Measurements from ENCODE around the gene NPTX1.

The NPTX1 gene

DNA sequence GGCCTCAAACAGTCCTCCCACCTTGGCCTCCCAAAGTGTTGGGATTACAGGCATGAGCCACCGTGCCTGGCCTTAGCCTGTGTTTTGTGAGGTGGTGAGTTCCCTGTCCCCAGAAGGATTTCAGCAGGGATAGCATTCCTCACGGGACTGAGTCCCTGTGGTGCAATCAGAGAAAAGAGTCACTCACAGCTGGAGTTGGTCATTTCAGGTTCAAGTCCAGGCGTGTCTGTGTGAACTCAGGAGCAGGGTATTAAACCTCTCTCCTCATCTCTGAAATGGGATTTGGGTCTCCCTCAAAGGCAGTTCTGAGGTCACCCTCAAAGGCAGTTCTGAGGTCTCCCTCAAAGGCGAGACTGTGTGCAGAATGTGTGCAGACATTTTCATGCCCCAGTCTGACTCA, 28.6 kb downstream of the NPTX1 start:
- no peaks in the 10 kb centered on the region for H4K20me1 ChIP-seq (ENCODE audit: low read depth, low read length)

DNA sequence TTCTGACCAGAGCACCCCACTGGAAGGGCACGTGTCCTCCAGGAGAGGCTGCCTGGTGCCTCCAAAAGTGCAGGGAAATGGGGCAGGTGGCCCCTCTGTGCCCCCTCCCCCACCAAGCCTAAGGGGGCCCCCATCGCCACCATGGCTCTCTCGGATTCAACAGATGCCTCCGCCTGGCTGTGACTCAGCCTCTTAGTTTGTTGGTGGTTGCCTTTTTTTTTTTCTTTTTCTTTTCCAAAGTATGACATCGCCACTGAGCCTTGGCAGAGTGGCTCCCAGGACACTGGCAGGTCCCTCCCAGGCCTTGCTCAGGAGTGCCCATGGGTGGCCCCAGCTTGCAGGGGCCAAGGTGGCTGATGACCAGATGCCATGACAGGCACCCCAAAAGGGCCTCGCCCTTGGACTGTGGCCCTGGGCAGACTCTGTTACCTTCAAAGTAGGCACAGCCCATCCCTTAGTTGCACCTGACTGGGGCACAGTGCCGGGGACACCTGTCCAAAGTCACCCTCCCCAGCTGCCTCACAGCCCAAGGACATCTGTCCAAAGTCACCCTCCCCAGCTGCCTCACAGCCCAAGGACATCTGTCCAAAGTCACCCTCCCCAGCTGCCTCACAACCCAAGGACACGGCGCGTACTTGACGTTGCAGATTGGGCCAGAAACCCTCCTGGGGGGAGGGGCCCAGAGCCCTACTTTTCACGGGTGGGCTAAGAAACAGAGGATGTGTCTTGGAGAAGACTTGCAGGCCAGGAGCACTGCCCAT, 29.6 kb downstream of the NPTX1 start:
- H3K9ac ChIP-seq (ENCODE audit: low read length) = no peak overlapping the region
- no peaks in the 10 kb centered on the region for H3K36me3 ChIP-seq (ENCODE audit: low read length)
- H2AFZ ChIP-seq (ENCODE audit: low read depth, low read length, severe bottlenecking) = no peak overlapping the region
- no peaks in the 10 kb centered on the region for H3K27me3 ChIP-seq (ENCODE audit: low read length)
- no peaks in the 10 kb centered on the region for H3K79me2 ChIP-seq (ENCODE audit: insufficient read depth, low read length)
- H3K9me2 ChIP-seq (replicated peaks; ENCODE audit: insufficient read depth, low read length) = no peaks in the 10 kb centered on the region
- no peak overlapping the region for H3K4me2 ChIP-seq (ENCODE audit: low read depth, low read length, poor library complexity, severe bottlenecking)
- TF ChIP-seq, protein P1, sequence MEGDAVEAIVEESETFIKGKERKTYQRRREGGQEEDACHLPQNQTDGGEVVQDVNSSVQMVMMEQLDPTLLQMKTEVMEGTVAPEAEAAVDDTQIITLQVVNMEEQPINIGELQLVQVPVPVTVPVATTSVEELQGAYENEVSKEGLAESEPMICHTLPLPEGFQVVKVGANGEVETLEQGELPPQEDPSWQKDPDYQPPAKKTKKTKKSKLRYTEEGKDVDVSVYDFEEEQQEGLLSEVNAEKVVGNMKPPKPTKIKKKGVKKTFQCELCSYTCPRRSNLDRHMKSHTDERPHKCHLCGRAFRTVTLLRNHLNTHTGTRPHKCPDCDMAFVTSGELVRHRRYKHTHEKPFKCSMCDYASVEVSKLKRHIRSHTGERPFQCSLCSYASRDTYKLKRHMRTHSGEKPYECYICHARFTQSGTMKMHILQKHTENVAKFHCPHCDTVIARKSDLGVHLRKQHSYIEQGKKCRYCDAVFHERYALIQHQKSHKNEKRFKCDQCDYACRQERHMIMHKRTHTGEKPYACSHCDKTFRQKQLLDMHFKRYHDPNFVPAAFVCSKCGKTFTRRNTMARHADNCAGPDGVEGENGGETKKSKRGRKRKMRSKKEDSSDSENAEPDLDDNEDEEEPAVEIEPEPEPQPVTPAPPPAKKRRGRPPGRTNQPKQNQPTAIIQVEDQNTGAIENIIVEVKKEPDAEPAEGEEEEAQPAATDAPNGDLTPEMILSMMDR (IDR thresholded peaks at IDR 0.05; ENCODE audit: insufficient read depth, low read length, poor library complexity, severe bottlenecking) = no peak
- no peak for TF ChIP-seq EZH2phosphoT487 (conservative IDR thresholded peaks at IDR 0.05; ENCODE audit: low read length)
- no peaks in the 10 kb centered on the region for H3F3A ChIP-seq (ENCODE audit: insufficient read depth)
- H4K20me1 ChIP-seq (ENCODE audit: low read depth, low read length) = no peaks in the 10 kb centered on the region
- H3K4me3 ChIP-seq (ENCODE audit: insufficient read depth, low read length, poor library complexity, severe bottlenecking) = no peak overlapping the region
- no peaks in the 10 kb centered on the region for H3K9me3 ChIP-seq (ENCODE audit: insufficient read depth, low read length)
- H3K27ac ChIP-seq (ENCODE audit: low read depth, low read length) = no peak overlapping the region

More for the DNA sequence above, 28.6 kb downstream of the NPTX1 start:
- H3K79me2 ChIP-seq (ENCODE audit: insufficient read depth, low read length) = no peaks in the 10 kb centered on the region
- TF ChIP-seq EZH2phosphoT487 (conservative IDR thresholded peaks at IDR 0.05; ENCODE audit: low read length) = no peak
- TF ChIP-seq, protein P1 (IDR thresholded peaks at IDR 0.05; ENCODE audit: insufficient read depth, low read length, poor library complexity, severe bottlenecking) = no peak
- H3K9ac ChIP-seq (ENCODE audit: low read length) = no peak overlapping the region
- H3F3A ChIP-seq (ENCODE audit: insufficient read depth) = no peaks in the 10 kb centered on the region
- H3K4me3 ChIP-seq (ENCODE audit: insufficient read depth, low read length, poor library complexity, severe bottlenecking) = no peak overlapping the region
- no peaks in the 10 kb centered on the region for H3K36me3 ChIP-seq (ENCODE audit: low read length)
- H3K4me2 ChIP-seq (ENCODE audit: low read depth, low read length, poor library complexity, severe bottlenecking) = no peak overlapping the region
- H3K9me2 ChIP-seq (replicated peaks; ENCODE audit: insufficient read depth, low read length) = no peaks in the 10 kb centered on the region
- no peak overlapping the region for H3K27ac ChIP-seq (ENCODE audit: low read depth, low read length)
- no peak overlapping the region for H2AFZ ChIP-seq (ENCODE audit: low read depth, low read length, severe bottlenecking)
- no peaks in the 10 kb centered on the region for H3K27me3 ChIP-seq (ENCODE audit: low read length)
- no peaks in the 10 kb centered on the region for H3K9me3 ChIP-seq (ENCODE audit: insufficient read depth, low read length)

DNA sequence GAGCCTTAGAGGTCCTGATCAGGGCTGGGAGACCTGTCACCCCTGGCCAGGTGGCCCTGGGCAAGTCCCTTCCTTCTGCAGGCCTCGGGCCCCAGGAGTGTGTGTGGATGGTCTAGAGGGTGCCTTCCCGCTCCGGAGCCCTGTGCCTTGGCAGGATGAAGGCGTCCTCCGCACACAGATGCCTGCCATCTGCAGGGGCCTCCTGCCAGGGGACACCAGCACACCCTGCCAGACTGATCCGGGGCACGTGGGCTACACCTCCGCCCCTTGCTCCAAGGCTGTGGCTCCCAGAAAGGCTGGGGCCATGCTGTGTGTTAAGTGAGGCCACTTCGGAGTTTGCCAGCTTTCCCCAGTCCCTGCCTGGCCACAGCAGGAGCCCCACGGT, 30.7 kb downstream of the NPTX1 start:
- H3K9me3 ChIP-seq (ENCODE audit: insufficient read depth, low read length) = no peaks in the 10 kb centered on the region
- no peaks in the 10 kb centered on the region for H3K9me2 ChIP-seq (replicated peaks; ENCODE audit: insufficient read depth, low read length)
- no peaks in the 10 kb centered on the region for H4K20me1 ChIP-seq (ENCODE audit: low read depth, low read length)
- no peaks in the 10 kb centered on the region for H3K27me3 ChIP-seq (ENCODE audit: low read length)
- H3K36me3 ChIP-seq (ENCODE audit: low read length) = no peaks in the 10 kb centered on the region
- no peak overlapping the region for H3K27ac ChIP-seq (ENCODE audit: low read depth, low read length)
- no peak overlapping the region for H3K4me2 ChIP-seq (ENCODE audit: low read depth, low read length, poor library complexity, severe bottlenecking)
- H3K79me2 ChIP-seq (ENCODE audit: insufficient read depth, low read length) = no peaks in the 10 kb centered on the region
- no peak overlapping the region for H3K9ac ChIP-seq (ENCODE audit: low read length)
- no peak overlapping the region for H2AFZ ChIP-seq (ENCODE audit: low read depth, low read length, severe bottlenecking)
- no peak overlapping the region for H3K4me3 ChIP-seq (ENCODE audit: insufficient read depth, low read length, poor library complexity, severe bottlenecking)
- no peak for TF ChIP-seq EZH2phosphoT487 (conservative IDR thresholded peaks at IDR 0.05; ENCODE audit: low read length)
- TF ChIP-seq, protein P1 (IDR thresholded peaks at IDR 0.05; ENCODE audit: insufficient read depth, low read length, poor library complexity, severe bottlenecking) = no peak
- no peaks in the 10 kb centered on the region for H3F3A ChIP-seq (ENCODE audit: insufficient read depth)
